NCI-H2081 treated with DMSO at 0.1 percent for 48 hours (cell line): ENCODE results near the gene ENOX1.
"Not testable (repeated sequence)": the region's sequence is repeated elsewhere in the genome, so short reads cannot be mapped to it uniquely, and the experiment has no call there.

Experiments used
- DNase-seq: peaks from one replicate; lab custom pipeline; 2025; lab: John Stamatoyannopoulos, UW

The ENOX1 gene

GRCh38 chr13:43431290-43431716, 355.5 kb downstream of the ENOX1 start:
- DNase-seq: no peak

- DNase-seq: no peak
Measured at GRCh38 chr13:43428545-43429296, 358.1 kb downstream of the ENOX1 start.

- no peak for DNase-seq
Measured at GRCh38 chr13:43426355-43426754, 360.4 kb downstream of the ENOX1 start.

GRCh38 chr13:43425234-43425633, 361.5 kb downstream of the ENOX1 start:
- DNase-seq: no peak

GRCh38 chr13:43424412-43424811, 362.4 kb downstream of the ENOX1 start:
- no peak for DNase-seq

GRCh38 chr13:43422116-43422515, 364.7 kb downstream of the ENOX1 start:
- DNase-seq: no peak

- DNase-seq: not testable (repeated sequence)
Measured at GRCh38 chr13:43416842-43417241, 369.9 kb downstream of the ENOX1 start.

GRCh38 chr13:43416408-43416807, 370.4 kb downstream of the ENOX1 start:
- not testable (repeated sequence) for DNase-seq

GRCh38 chr13:43415903-43416391, 370.8 kb downstream of the ENOX1 start:
- DNase-seq: not testable (repeated sequence)

- no peak for DNase-seq
Measured at GRCh38 chr13:43414111-43414510, 372.7 kb downstream of the ENOX1 start.

GRCh38 chr13:43411741-43412140, 375.0 kb downstream of the ENOX1 start:
- no peak for DNase-seq

GRCh38 chr13:43411211-43411610, 375.6 kb downstream of the ENOX1 start:
- DNase-seq: no peak

GRCh38 chr13:43408274-43408673, 378.5 kb downstream of the ENOX1 start:
- DNase-seq: no peak

GRCh38 chr13:43407023-43407581, 379.7 kb downstream of the ENOX1 start:
- no peak for DNase-seq

GRCh38 chr13:43405457-43405856, 381.3 kb downstream of the ENOX1 start:
- DNase-seq: no peak

- DNase-seq: no peak
Measured at GRCh38 chr13:43402380-43402779, 384.4 kb downstream of the ENOX1 start.

GRCh38 chr13:43401361-43401760, 385.4 kb downstream of the ENOX1 start:
- DNase-seq: no peak

GRCh38 chr13:43397111-43397510, 389.7 kb downstream of the ENOX1 start:
- DNase-seq: no peak

GRCh38 chr13:43391036-43391435, 395.7 kb downstream of the ENOX1 start:
- no peak for DNase-seq

- no peak for DNase-seq
Measured at GRCh38 chr13:43390619-43391018, 396.2 kb downstream of the ENOX1 start.

- no peak for DNase-seq
Measured at GRCh38 chr13:43389983-43390382, 396.8 kb downstream of the ENOX1 start.

- DNase-seq: no peak
Measured at GRCh38 chr13:43389573-43389972, 397.2 kb downstream of the ENOX1 start.

- DNase-seq: no peak
Measured at GRCh38 chr13:43388282-43389034, 398.3 kb downstream of the ENOX1 start.
